HG03039 (cell line): ENCODE results near the gene SNX8.
"Not testable (repeated sequence)": the region's sequence is repeated elsewhere in the genome, so short reads cannot be mapped to it uniquely, and the experiment has no call there.

Experiments used
- ATAC-seq: cut with Tn5 transposase; IDR thresholded peaks from one replicate; pipeline ENCODE4 v1.9.1; 2021; ENCODE audit warnings: mild to moderate bottlenecking, moderate library complexity; ENCODE audit not compliant: unreplicated experiment

SNX8 gene

GRCh38 chr7:2295936-2296620, 18.2 kb downstream of the SNX8 start:
- no peak for ATAC-seq

- no peak for ATAC-seq
Measured at GRCh38 chr7:2290877-2291276, 23.4 kb downstream of the SNX8 start.

GRCh38 chr7:2289621-2290020, 24.6 kb downstream of the SNX8 start:
- no peak for ATAC-seq

GRCh38 chr7:2289111-2289586, 25.1 kb downstream of the SNX8 start:
- no peak for ATAC-seq

GRCh38 chr7:2288503-2288902, 25.7 kb downstream of the SNX8 start:
- ATAC-seq: peak; percentile 59

DNA sequence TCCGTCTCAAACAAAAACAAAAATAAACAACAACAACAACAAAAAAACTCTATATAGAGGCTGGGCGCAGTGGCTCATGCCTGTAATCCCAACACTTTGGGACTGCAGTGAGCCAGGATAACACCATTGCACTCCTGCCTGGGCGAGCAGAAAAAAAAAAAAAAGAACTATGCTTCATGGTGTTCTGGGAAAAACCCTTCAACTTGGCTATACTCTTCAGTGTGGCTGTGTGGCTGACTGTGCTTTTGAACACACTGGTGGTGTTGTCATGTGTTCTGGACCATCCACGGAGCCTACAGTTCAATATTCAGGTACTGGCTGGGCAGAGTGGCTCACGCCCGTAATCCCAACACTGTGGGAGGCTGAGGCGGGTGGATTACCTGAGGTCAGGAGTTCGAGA, 26.5 kb downstream of the SNX8 start:
- ATAC-seq: no peak

DNA sequence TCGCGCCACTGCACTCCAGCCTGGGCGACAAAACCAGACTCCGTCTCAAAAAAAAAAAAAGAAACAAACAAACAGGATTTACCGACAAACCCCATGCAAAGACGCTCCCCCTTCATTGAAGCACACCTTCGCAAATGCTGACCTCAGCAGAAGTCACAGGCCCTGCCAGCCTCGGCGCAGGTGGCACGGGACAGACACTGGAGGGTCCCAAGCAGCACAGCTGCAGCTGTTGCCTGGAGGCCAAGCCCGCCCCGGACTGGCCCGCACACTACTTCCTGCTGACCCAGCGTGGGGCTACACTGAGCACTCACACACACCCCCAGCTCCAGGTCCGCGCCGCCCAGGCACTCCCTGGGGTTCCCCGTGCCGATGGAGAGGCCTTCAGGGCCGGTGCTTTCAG, 31.2 kb downstream of the SNX8 start:
- ATAC-seq: no peak

GRCh38 chr7:2282185-2282751, 32.0 kb downstream of the SNX8 start:
- no peak for ATAC-seq

DNA sequence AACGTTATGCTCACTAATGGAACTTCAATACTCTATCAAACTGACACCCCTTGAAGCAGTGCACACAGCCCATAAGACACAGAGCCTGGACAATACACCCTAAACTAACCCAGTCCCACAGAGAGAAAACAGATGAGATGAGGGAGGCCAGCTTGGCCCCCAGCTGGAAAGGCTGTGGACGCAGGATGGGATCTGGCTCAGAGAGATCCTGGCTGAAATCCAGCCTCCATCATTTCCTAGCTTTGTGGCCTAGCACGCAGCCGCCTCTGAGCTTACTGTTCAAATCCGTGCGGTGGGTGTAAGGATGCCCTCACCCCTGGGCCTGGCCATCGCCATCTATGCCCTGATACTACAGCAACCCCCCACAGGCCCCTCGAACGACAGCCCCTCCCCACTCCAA, 32.7 kb downstream of the SNX8 start:
- ATAC-seq: no peak

GRCh38 chr7:2280424-2280823, 33.8 kb downstream of the SNX8 start:
- no peak for ATAC-seq

DNA sequence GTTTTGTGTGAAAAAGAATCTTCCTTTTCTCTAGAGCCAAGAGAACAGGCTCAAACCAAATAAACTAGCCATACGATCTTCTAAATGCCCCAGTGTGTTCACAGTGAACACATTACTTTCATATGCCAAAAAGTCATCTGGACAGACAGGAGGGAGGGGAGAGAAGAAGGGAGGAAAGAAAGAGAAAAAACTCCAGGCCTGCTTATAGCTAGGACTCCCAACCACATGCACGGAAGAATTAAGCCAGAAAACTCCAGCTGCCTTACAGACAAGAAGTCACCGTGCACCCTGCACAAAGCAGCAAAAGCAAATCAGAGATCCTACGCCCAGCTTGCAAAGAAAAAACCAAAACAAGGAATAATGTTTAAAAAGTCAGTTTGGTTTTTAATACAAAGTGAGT, 34.3 kb downstream of the SNX8 start:
- no peak for ATAC-seq

GRCh38 chr7:2278026-2278425, 36.2 kb downstream of the SNX8 start:
- ATAC-seq: no peak

DNA sequence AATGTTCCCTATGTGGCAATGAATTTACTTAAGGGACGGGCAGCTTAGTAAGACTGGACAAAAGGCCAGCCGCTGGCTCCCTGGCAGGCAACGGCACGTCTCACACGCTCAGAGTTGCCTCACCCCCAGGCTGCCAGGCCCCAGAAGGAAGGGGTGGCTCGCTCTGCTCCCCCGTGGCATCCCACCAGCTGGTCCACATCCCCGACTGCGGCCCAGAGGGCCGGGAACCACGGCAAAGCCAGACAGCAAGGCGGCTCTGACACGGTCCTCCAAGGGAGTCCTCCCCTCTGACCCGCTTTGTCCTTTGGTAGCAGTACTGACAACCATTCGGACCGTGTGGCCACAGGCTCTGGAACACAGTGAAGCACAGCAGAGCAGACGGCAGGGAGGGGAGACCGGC, 38.1 kb downstream of the SNX8 start:
- ATAC-seq: no peak

GRCh38 chr7:2275101-2275500, 39.1 kb downstream of the SNX8 start:
- ATAC-seq: no peak

GRCh38 chr7:2274666-2275065, 39.6 kb downstream of the SNX8 start:
- no peak for ATAC-seq

DNA sequence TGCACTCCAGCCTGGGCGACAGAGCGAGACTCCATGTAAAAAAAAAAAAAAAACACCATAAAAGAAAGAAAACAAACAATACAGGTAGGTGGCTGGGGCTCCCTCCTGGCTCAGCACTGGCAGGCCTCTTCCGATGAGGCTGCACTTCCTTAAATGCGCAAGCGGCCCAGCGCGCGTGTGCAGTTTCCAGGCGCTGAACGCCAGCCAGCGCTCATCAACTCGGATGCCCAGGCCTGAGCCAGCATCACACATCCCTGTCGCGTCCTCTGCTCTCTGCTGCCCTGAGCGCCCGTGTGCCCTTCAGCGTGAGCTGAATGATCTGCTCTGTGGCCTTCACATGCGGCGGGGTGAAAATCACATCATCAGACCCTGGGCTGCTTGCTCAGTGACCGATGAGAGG, 40.4 kb downstream of the SNX8 start:
- ATAC-seq: no peak

DNA sequence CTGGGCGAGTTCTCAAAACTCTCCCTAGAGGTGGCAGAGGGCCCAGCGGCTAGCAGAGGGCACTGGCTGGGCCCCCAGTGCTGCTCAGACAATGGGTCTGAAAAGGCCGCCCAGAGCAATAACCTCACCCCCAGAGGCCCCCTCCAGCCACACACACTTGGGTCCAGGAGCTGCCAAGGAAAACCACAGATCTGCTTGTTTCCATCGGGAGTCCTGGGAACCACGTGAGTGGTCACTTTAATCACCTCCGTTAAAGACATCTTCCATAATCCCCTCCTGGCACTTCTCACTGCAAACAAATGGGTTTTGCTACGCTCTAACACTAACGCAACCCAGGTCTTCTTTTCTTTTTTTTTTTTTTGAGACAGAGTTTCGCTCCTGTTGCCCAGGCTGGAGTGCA, 42.2 kb downstream of the SNX8 start:
- no peak for ATAC-seq

- ATAC-seq: no peak
Measured at GRCh38 chr7:2271273-2272026, 42.8 kb downstream of the SNX8 start.

GRCh38 chr7:2270495-2270894, 43.7 kb downstream of the SNX8 start:
- ATAC-seq: no peak

GRCh38 chr7:2269991-2270460, 44.2 kb downstream of the SNX8 start:
- no peak for ATAC-seq

DNA sequence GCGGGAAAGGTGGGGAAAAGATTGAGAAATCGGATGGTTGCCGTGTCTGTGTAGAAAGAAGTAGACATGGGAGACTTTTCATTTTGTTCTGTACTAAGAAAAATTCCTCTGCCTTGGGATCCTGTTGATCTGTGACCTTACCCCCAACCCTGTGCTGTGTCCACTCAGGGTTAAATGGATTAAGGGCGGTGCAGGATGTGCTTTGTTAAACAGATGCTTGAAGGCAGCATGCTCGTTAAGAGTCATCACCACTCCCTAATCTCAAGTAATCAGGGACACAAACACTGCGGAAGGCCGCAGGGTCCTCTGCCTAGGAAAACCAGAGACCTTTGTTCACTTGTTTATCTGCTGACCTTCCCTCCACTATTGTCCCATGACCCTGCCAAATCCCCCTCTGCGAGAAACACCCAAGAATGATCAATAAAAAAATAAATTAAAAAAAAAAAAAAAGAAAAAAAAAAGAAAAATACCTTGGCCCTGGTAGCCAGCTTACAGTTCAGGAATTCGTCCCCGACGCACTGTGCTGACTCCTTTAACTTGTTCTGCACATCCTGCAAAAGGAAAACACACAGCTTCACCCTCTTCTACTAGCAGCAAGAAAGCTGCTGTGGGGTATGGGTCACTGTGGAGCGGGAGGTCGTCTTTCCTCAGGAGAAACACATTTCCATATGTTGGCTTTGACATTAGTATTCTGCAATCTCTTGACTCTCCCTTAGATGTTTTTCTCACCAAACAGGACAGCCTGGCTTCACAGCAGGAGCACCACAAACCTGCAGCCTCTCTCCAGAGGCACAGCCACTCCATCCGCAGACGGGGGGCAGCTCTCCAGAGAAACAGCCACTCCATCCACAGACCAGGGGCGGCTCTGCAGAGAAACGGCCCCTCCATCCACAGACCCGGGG, 44.9 kb downstream of the SNX8 start:
- ATAC-seq: not testable (repeated sequence)
